ENCODE data around the gene PGAP6. TPM values are rescaled to one million over a fixed set of nuclear protein-coding genes. Genes with fewer than 3 reads are reported as not detected.
A peak's percentile ranks its signal among the peaks of the same experiment; 100 is the strongest.
"Not testable (repeated sequence)": the region's sequence is repeated elsewhere in the genome, so short reads cannot be mapped to it uniquely, and the experiment has no call there.

The PGAP6 gene
- total RNA-seq, 1 donor from 2014 or later = 44.5 TPM

- Mint-ChIP-seq H3K36me3 (ENCODE audit: low read depth) (no peaks in the 10 kb centered on the region), H3K9me3 (no peaks in the 10 kb centered on the region), H3K27ac (peak overlapping the region; percentile 41), H3K4me1 (peaks cover 16% of the 10 kb centered on the region), H3K27me3 (no peaks in the 10 kb centered on the region), H3K4me3 (no peak overlapping the region)
- ATAC-seq (ENCODE audit: low read depth) = peak; percentile 91
- peak; percentile 64 for DNase-seq
- CTCF ChIA-PET = interaction anchor here (0.7 to 2.2 kb wide), 3 partner anchors 9 to 134 kb away, joined by 3 to 7 read pairs (median 4); partner anchors contain the start of gene DECR2
- POLR2A ChIA-PET = interaction anchor here (0.7 to 2.1 kb wide), 3 partner anchors 9 to 21 kb away, joined by 3 to 20 read pairs (median 6); partner anchors contain the start of genes DECR2 and PGAP6
- intact Hi-C loops (cut with micrococcal nuclease) = loop anchor here (1.0 to 10.0 kb wide), 3 partner anchors 187 to 393 kb away; partner anchors contain the start of genes CHTF18 and RPUSD1
- TF ChIP-seq CTCF (IDR thresholded peaks at IDR 0.05) = no peak
These were observed 10.1 kb upstream of the PGAP6 start for GRCh38 chr16:391885-392335.

DNA sequence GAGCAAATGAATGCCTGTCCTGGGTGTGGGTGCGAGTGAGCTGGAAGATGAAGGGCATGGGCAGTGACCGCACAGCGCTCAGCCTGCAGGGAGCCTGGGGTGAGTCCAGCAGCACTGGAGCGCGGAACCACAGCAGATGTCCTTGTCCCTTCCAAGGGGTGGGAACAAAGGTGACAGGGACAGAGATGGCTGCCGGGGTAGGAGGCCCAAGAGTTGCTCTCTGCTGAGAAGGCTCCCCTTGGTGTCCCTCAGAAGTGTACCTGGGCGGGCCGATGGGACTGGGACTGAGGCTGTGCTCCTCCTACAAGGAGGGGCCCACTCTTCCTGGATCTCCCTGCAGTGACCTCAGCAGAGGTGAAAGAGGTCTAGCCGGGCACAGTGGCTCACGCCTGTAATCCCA is 7.6 kb upstream of the PGAP6 start:
- Mint-ChIP-seq H3K27me3 (no peaks in the 10 kb centered on the region), H3K9me3 (no peaks in the 10 kb centered on the region), H3K4me1 (peaks cover 4% of the 10 kb centered on the region), H3K36me3 (ENCODE audit: low read depth) (no peaks in the 10 kb centered on the region), H3K4me3 (no peak overlapping the region), H3K27ac (no peak overlapping the region)
- intact Hi-C loops (cut with micrococcal nuclease) = no loop called here
- ATAC-seq (ENCODE audit: low read depth) = no peak
- no peak for DNase-seq
- CTCF ChIA-PET = no interaction called here
- POLR2A ChIA-PET = no interaction called here
- no peak for TF ChIP-seq CTCF (IDR thresholded peaks at IDR 0.05)

- H3K27me3 Mint-ChIP-seq; H3K36me3 Mint-ChIP-seq (ENCODE audit: low read depth); DNase-seq; H3K9me3 Mint-ChIP-seq; ATAC-seq (ENCODE audit: low read depth); H3K4me3 Mint-ChIP-seq; intact Hi-C loops (cut with micrococcal nuclease); POLR2A ChIA-PET; H3K27ac Mint-ChIP-seq; CTCF ChIA-PET: not testable (repeated sequence)
- peaks cover 17% of the 10 kb centered on the region for H3K4me1 Mint-ChIP-seq
These were observed 6.2 kb upstream of the PGAP6 start for GRCh38 chr16:387761-388666.

DNA sequence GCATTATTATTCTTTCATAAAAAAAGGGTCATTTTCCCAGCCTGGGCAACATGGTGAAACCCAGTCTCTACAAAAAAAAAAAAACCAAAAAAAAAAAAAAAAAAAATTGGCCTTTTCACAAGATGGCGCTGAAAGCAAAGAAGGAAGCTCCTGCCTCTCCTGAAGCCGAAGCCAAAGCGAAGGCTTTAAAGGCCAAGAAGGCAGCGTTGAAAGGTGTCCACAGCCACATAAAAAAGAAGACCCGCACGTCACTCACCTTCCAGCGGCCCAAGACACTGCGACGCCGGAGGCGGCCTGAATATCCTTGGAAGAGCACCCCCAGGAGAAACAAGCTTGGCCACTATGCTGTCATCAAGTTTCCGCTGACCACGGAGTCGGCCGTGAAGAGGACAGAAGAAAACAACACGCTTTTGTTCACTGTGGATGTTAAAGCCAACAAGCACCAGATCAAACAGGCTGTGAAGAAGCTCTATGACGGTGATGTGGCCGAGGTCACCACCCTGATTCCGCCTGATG is 4.9 kb upstream of the PGAP6 start:
- DNase-seq = no peak
- no peak for TF ChIP-seq CTCF (IDR thresholded peaks at IDR 0.05)
- no peak overlapping the region for H3K4me3 Mint-ChIP-seq
- no peak overlapping the region for H3K27ac Mint-ChIP-seq
- H3K4me1 Mint-ChIP-seq = peaks cover 24% of the 10 kb centered on the region
- no peaks in the 10 kb centered on the region for H3K9me3 Mint-ChIP-seq
- intact Hi-C loops (cut with micrococcal nuclease) = no loop called here
- CTCF ChIA-PET = interaction anchor here (1.2 kb wide), 1 partner anchor 15 kb away, joined by 3 read pairs; the partner anchor contains the start of gene DECR2
- H3K27me3 Mint-ChIP-seq = no peaks in the 10 kb centered on the region
- no peak for ATAC-seq (ENCODE audit: low read depth)
- POLR2A ChIA-PET = interaction anchor here (0.6 to 0.7 kb wide), 2 partner anchors 12 to 262 kb away, joined by 4 to 5 read pairs; no protein-coding TSS in a partner anchor
- H3K36me3 Mint-ChIP-seq (ENCODE audit: low read depth) = no peaks in the 10 kb centered on the region

DNA sequence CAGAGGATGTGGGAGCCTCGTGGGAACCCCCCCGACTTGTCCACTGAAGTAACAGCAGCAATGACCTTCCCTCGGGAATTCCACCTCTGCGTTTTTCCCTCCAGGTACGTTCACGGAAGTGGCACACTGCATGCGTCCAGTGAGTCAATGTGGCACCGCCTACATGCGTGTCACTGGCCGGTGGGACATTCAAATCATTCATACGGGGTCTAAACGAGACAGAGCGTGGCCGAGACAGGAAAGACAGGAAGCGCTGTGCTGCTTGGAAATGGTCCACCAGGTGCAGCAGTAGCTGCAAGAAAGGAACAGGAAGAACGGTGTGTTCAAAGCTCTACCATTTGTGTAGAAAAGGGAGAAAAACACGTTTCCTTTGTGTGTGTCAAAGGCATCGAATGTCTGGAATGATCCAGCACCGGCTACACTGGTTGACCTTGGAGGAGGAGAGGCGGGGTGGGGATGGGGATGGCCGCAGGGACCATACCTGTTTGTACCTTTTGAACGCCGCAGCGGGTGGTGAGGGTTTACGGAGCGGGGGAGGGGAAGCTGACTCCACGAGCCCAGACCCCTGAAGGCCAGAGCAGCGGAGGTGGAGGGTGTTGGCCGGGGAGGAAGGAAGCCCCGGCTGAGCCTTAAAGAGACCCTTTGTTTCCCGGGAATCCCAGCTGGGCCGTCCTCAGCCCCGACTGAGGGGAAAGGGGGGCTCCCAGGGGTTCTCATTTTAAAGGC is 1.7 kb upstream of the PGAP6 start:
- peaks cover 33% of the 10 kb centered on the region for H3K4me1 Mint-ChIP-seq
- H3K9me3 Mint-ChIP-seq = no peaks in the 10 kb centered on the region
- peak overlapping the region; percentile 89 for H3K4me3 Mint-ChIP-seq
- no peaks in the 10 kb centered on the region for H3K27me3 Mint-ChIP-seq
- intact Hi-C loops (cut with micrococcal nuclease) = loop anchor here (1.0 to 5.0 kb wide), 2 partner anchors 42 to 144 kb away; partner anchors contain the start of genes CAPN15 and RAB11FIP3
- H3K27ac Mint-ChIP-seq = peak overlapping the region; percentile 78
- ChIA-PET POLR2A (interaction anchor here (0.6 to 5.0 kb wide), 9 partner anchors 11 to 338 kb away, joined by 3 to 61 read pairs (median 5); partner anchors contain the start of genes ANTKMT, DECR2, FAM234A and MRPL28), CTCF (interaction anchor here (0.8 to 1.3 kb wide), 4 partner anchors 8 to 18 kb away, joined by 3 to 4 read pairs (median 4); partner anchors contain the start of genes DECR2 and MRPL28)
- DNase-seq (peak; percentile 56), ATAC-seq (ENCODE audit: low read depth) (peak; percentile 60)
- H3K36me3 Mint-ChIP-seq (ENCODE audit: low read depth) = no peaks in the 10 kb centered on the region
- no peak for TF ChIP-seq CTCF (IDR thresholded peaks at IDR 0.05)

Data from activated B cell treated with CpG ODN at 0.5 μM for 24 hours (primary cell).